Neural progenitor cell (in vitro differentiated cells): ENCODE results near the gene PEX5L. TPM values are rescaled to one million over a fixed set of nuclear protein-coding genes. Genes with fewer than 3 reads are reported as not detected.

Experiments
- DNase-seq: peaks from one replicate; pipeline ENCODE4 v3.0.0-alpha.2; 2016; ENCODE audit warnings: low spot score
- H2AFZ ChIP-seq: fragments of 200-600 bp; sonication (generic); replicated peaks from 2 replicates; pipeline ENCODE4 v1.6.1; 2016; ENCODE audit warnings: antibody characterized with exemption
- H3F3A ChIP-seq: fragments of 200-600 bp; sonication (generic); 2 replicates; pipeline ENCODE4 v1.6.1; 2016; ENCODE audit warnings: antibody characterized with exemption, low read depth
- H3K27ac ChIP-seq: fragments of 200-600 bp; sonication (generic); 2 replicates; pipeline ENCODE4 v1.5.1; 2016; ENCODE audit warnings: mild to moderate bottlenecking
- H3K27me3 ChIP-seq: fragments of 200-600 bp; sonication (generic); 2 replicates; pipeline ENCODE4 v1.6.1; 2016; ENCODE audit warnings: mild to moderate bottlenecking, moderate library complexity
- H3K36me3 ChIP-seq: fragments of 200-600 bp; sonication (generic); 2 replicates; pipeline ENCODE4 v1.5.1; 2016
- H3K4me1 ChIP-seq: fragments of 200-600 bp; sonication (generic); 2 replicates; pipeline ENCODE4 v1.6.1; 2016; ENCODE audit warnings: mixed run types
- H3K4me2 ChIP-seq: fragments of 200-600 bp; sonication (generic); 2 replicates; pipeline ENCODE4 v1.6.1; 2016
- H3K4me3 ChIP-seq: fragments of 200-600 bp; sonication (generic); 2 replicates; pipeline ENCODE4 v1.5.1; 2016
- H3K79me2 ChIP-seq: fragments of 200-600 bp; sonication (generic); 2 replicates; pipeline ENCODE4 v1.6.1; 2016; ENCODE audit warnings: low read depth
- H3K9ac ChIP-seq: fragments of 200-600 bp; sonication (generic); 2 replicates; pipeline ENCODE4 v1.6.1; 2016
- H3K9me3 ChIP-seq: fragments of 200-600 bp; sonication (generic); 2 replicates; pipeline ENCODE4 v1.5.1; 2016; ENCODE audit warnings: low read depth
- H4K20me1 ChIP-seq: fragments of 200-600 bp; sonication (generic); 2 replicates; pipeline ENCODE4 v1.6.1; 2016; ENCODE audit warnings: low read depth
- H3K27ac Mint-ChIP-seq: 3 replicates; pipeline ENCODE4 v1.8.0; 2021; ENCODE audit warnings: mixed read lengths
- H3K27me3 Mint-ChIP-seq: 2 replicates; pipeline ENCODE4 v1.8.0; 2022; ENCODE audit warnings: low read depth, mild to moderate bottlenecking, inconsistent platforms, moderate library complexity, mixed read lengths; ENCODE audit not compliant: insufficient read depth
- H3K36me3 Mint-ChIP-seq: 3 replicates; pipeline ENCODE4 v1.8.0; 2021; ENCODE audit warnings: mixed read lengths
- H3K4me1 Mint-ChIP-seq: 3 replicates; pipeline ENCODE4 v1.8.0; 2021; ENCODE audit warnings: mixed read lengths
- H3K4me3 Mint-ChIP-seq: 3 replicates; pipeline ENCODE4 v1.8.0; 2021; ENCODE audit warnings: mild to moderate bottlenecking, moderate library complexity, mixed read lengths
- H3K9me3 Mint-ChIP-seq: 3 replicates; pipeline ENCODE4 v1.8.0; 2020; ENCODE audit warnings: mixed read lengths
- EZH2 ChIP-seq: fragments of 200-600 bp; sonication (generic); IDR thresholded peaks from 2 replicates; pipeline ENCODE4 v1.6.1; 2017; ENCODE audit warnings: antibody characterized with exemption, mild to moderate bottlenecking, moderate library complexity
- EZH2phosphoT487 ChIP-seq: fragments of 200-600 bp; sonication (generic); IDR thresholded peaks from 2 replicates; pipeline ENCODE4 v1.6.1; 2017; ENCODE audit warnings: antibody characterized with exemption
- total RNA-seq: library from RNA; depleted of rRNA; stranded (reverse); fragments of >200 nt; gene quantifications from 2 replicates; pipeline ENCODE4 v1.2.3, GENCODE V29; 2015; ENCODE audit warnings: low replicate concordance
- TF ChIP-seq, protein P1 (sequence below): fragments of 200-600 bp; sonication (generic); IDR thresholded peaks from 2 replicates; pipeline ENCODE4 v1.5.1; 2017; ENCODE audit warnings: antibody characterized with exemption, mild to moderate bottlenecking

Gene PEX5L
- total RNA-seq, 1 donor from 2014 or later = 0.90 TPM

DNA sequence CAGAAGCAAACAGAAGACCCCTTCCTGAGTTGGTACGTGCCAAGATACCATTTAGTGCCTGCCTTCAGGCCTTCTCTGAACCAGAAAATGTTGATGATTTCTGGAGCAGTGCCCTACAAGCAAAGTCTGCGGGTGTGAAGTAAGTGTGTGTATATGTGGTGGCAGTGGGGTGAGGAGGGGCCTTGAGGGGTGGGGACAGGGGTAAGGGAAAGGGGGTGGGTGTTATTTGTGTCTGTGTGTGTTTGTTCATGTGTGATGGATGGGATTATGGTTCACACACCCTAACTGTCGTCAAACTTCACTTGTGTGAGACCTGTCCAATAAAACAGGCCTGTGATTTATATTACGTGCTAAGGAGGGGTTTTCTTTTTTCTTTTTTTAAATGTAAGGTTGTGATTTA is 291.7 kb downstream of the PEX5L start:
- peaks cover 22% of the 10 kb centered on the region for H3K36me3 Mint-ChIP-seq

More for the DNA sequence above, 291.7 kb downstream of the PEX5L start:
- no peak for TF ChIP-seq EZH2
- no peak for TF ChIP-seq EZH2phosphoT487
- TF ChIP-seq, protein P1, sequence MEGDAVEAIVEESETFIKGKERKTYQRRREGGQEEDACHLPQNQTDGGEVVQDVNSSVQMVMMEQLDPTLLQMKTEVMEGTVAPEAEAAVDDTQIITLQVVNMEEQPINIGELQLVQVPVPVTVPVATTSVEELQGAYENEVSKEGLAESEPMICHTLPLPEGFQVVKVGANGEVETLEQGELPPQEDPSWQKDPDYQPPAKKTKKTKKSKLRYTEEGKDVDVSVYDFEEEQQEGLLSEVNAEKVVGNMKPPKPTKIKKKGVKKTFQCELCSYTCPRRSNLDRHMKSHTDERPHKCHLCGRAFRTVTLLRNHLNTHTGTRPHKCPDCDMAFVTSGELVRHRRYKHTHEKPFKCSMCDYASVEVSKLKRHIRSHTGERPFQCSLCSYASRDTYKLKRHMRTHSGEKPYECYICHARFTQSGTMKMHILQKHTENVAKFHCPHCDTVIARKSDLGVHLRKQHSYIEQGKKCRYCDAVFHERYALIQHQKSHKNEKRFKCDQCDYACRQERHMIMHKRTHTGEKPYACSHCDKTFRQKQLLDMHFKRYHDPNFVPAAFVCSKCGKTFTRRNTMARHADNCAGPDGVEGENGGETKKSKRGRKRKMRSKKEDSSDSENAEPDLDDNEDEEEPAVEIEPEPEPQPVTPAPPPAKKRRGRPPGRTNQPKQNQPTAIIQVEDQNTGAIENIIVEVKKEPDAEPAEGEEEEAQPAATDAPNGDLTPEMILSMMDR = no peak
- H3K27ac ChIP-seq = no peak overlapping the region
- Mint-ChIP-seq H3K9me3 (no peaks in the 10 kb centered on the region), H3K27ac (no peak overlapping the region), H3K27me3 (no peaks in the 10 kb centered on the region), H3K4me3 (no peak overlapping the region), H3K4me1 (peaks cover 9% of the 10 kb centered on the region)
- H3K79me2 ChIP-seq = no peaks in the 10 kb centered on the region
- H3K4me3 ChIP-seq = no peak overlapping the region
- DNase-seq = no peak
- H3K4me2 ChIP-seq = no peak overlapping the region
- H3K9me3 ChIP-seq = no peaks in the 10 kb centered on the region
- H3K27me3 ChIP-seq = no peaks in the 10 kb centered on the region
- H3K36me3 ChIP-seq = no peaks in the 10 kb centered on the region
- no peaks in the 10 kb centered on the region for H3F3A ChIP-seq
- no peaks in the 10 kb centered on the region for H4K20me1 ChIP-seq
- peaks cover 7% of the 10 kb centered on the region for H3K4me1 ChIP-seq
- no peak overlapping the region for H2AFZ ChIP-seq
- no peak overlapping the region for H3K9ac ChIP-seq
